AG04449 (cell line): ENCODE data around the gene ITPR1.

Experiments
- CTCF ChIA-PET: fragments of 350-600 bp; formaldehyde crosslinking; extraction: SDS; loops from one replicate; lab custom pipeline; 2021; ENCODE audit warnings: antibody characterized with exemption; lab: Yijun Ruan, JAX
- POLR2A ChIA-PET: fragments of 400-600, 350-600 bp; formaldehyde crosslinking; extraction: SDS; loops from one replicate; lab custom pipeline; 2020; ENCODE audit warnings: antibody characterized with exemption, inconsistent platforms; lab: Yijun Ruan, JAX
- DNase-seq: peaks from one replicate; pipeline ENCODE4 v3.0.0-alpha.2; 2010; ENCODE audit warnings: low read depth, low spot score
- H3K4me3 ChIP-seq: 2 replicates; pipeline ENCODE4 v1.5.1; 2011; ENCODE audit warnings: low read depth, mild to moderate bottlenecking, control low read depth, low read length
- CTCF ChIP-seq: IDR thresholded peaks from one replicate; pipeline ENCODE4 v1.5.1; 2011; ENCODE audit warnings: mild to moderate bottlenecking, moderate library complexity, low read length, control low read depth, inconsistent platforms; ENCODE audit not compliant: insufficient read depth; ENCODE audit errors: missing control alignments

ITPR1 gene

GRCh38 chr3:4517643-4518311 is 24.6 kb downstream of the ITPR1 start:
- no peak for DNase-seq
- no peak overlapping the region for H3K4me3 ChIP-seq
- ChIA-PET CTCF (no interaction called here), POLR2A (no interaction called here)
- TF ChIP-seq CTCF = no peak

GRCh38 chr3:4520033-4520816 is 27.1 kb downstream of the ITPR1 start:
- H3K4me3 ChIP-seq = no peak overlapping the region
- ChIA-PET POLR2A (no interaction called here), CTCF (no interaction called here)
- no peak for TF ChIP-seq CTCF
- no peak for DNase-seq

- no peak for DNase-seq
- H3K4me3 ChIP-seq = no peak overlapping the region
- TF ChIP-seq CTCF = no peak
- POLR2A ChIA-PET = no interaction called here
- CTCF ChIA-PET = no interaction called here
These were observed 29.8 kb downstream of the ITPR1 start for GRCh38 chr3:4522947-4523346.

GRCh38 chr3:4523710-4524698 is 30.9 kb downstream of the ITPR1 start:
- H3K4me3 ChIP-seq = no peak overlapping the region
- DNase-seq = no peak
- ChIA-PET POLR2A (no interaction called here), CTCF (interaction anchor here (0.6 to 0.8 kb wide), 2 partner anchors 11 to 1164 kb away, joined by 3 read pairs; no protein-coding TSS in a partner anchor)
- TF ChIP-seq CTCF = no peak

GRCh38 chr3:4525560-4526223 is 32.5 kb downstream of the ITPR1 start:
- ChIA-PET CTCF (no interaction called here), POLR2A (no interaction called here)
- TF ChIP-seq CTCF = no peak
- H3K4me3 ChIP-seq = no peak overlapping the region
- no peak for DNase-seq
